GM20431 (cell line): ENCODE measurements around the gene HS3ST2.
"Not testable (repeated sequence)": the region's sequence is repeated elsewhere in the genome, so short reads cannot be mapped to it uniquely, and the experiment has no call there.

Experiments used
- in situ Hi-C: fragments of 300-500 bp; cut with MseI, MboI; formaldehyde crosslinking; loops from one replicate; pipeline ENCODE4 v1.15.0; 2020; ENCODE audit warnings: low sequenced_read_pairs; ENCODE audit not compliant: unreplicated experiment

HS3ST2 gene

DNA sequence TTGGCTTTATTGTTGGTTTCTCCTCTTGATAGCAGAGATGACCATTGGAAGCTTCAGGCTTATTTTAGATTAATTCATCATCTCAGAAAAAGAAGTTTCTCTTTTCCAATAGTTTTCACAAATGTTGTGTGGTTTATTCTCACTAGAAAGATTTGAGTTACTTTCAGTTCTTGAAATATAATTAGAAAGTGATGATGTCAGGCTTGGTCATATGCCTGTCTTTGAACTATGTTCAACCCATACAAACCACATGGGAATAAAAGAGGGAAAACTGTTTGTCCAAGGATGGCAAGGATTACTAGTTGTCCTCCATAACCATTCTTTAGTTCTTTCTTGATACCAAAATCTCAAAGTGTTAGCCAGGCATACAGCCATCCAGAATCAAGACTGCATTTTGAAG lies 3.7 kb upstream of the HS3ST2 start:
- in situ Hi-C loops, result no loop called here

DNA sequence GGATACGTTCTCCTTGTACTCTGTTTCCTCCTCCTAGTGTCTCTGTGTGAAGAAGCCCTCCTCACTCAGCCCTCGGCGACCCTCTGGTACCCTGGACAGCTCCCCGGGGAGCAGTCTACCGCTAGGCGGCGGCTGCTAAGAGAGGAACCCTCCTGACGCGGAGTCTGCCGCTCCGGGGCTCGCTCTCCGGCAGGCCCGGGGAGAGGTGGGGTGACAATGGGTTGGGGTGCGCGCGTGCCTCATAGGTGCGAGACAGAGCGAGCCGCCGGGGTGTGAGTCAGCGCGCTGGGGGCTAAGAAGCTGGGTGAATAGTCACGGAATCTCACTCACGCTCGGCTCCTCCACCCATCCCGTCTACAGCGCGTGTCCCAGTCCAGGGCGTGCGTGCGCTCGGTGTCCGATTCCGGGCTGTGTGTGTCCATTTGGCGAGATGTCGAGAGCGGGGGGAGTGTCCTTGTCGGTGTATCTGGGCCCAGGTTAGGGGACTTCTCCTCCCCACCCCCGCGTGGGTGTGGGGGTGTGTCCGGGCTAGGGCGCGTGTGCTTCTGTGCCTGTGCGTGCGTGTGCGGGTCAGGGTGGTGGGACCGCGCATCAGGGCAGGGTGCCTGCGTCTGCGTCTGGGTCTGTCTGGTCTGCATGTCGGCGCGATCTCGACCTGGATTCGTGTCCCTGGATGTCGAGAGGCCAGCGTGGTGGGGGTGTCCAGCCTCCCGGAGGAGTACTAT lies 577 bp upstream of the HS3ST2 start:
- in situ Hi-C loops, result no loop called here

DNA sequence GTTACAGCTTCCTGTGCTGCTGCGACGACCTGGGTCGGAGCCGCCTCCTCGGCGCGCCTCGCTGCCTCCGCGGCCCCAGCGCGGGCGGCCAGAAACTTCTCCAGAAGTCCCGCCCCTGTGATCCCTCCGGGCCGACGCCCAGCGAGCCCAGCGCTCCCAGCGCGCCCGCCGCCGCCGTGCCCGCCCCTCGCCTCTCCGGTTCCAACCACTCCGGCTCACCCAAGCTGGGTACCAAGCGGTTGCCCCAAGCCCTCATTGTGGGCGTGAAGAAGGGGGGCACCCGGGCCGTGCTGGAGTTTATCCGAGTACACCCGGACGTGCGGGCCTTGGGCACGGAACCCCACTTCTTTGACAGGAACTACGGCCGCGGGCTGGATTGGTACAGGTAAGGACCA lies 746 bp downstream of the HS3ST2 start:
- in situ Hi-C loops, result no loop called here

DNA sequence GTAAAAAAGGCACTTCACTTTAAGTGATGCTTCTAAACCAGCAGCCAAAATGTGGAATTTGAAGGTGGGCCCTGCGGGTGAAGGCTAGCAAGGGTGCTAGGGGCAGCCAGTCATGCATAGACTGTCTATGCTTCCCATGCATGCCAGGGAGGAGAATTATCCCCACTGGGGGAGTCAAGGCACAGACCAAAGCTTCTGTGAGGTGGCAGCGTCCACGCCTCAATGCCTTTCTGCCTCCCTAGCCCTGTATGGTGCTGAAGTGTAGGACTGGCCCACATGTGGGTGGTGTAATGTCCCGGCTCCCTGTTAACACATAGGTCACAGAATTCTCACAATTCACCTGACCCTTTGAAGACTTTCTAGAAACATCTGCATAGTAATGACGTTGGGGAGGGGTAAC lies 1.9 kb downstream of the HS3ST2 start:
- in situ Hi-C loops, result no loop called here

DNA sequence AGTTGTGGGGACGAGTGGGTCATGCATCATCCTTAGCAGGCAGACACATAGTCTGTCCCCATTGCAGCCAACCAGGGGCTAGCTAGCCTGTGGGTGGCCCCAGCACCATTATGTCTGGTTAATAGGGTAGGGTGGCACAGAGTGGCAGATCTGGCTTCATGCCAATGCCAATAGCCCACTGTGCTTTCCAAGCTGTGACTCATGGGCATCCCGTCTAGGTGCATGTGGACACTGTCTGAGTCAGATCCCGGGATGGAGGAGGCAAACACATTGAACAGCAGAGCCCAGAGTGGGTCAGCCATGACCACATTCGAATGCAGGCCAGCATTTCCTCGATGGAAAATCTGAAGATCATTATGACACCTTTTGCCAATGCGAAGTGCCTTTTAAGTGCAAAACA lies 2.5 kb downstream of the HS3ST2 start:
- in situ Hi-C loops, result no loop called here

DNA sequence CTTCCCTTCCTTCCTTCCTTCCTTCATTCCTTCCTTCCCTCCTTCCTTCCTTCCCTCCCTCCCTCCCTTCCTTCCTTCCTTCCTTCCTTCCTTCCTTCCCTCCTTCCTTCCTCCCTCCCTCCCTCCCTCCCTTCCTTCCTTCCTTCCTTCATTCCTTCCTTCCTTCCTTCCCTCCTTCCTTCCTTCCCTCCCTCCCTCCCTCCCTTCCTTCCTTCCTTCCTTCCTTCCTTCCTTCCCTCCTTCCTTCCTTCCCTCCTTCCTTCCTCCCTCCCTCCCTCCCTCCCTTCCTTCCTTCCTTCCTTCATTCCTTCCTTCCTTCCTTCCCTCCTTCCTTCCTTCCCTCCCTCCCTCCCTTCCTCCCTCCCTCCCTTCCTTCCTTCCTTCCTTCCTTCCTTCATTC lies 4.8 kb downstream of the HS3ST2 start:
- in situ Hi-C loops, result not testable (repeated sequence)

DNA sequence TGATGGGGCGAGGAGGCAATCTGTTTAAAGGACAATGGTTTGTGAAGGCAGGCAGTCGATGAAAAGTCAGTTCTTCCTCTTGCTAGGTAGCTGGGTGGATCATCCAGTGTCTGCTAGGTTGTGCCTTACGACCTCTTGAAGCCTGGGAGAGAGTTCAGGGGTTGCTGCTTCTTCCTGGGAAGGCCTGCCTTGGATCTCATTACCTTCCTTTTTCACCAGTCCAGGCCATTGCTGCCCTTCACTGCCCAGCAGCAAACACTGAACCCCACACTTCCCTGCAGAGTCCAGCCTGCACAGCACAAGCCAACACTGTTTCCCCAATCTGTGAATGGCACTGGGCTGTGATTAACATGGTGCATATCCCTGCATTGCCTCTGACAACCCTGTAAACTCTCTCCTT lies 24.7 kb downstream of the HS3ST2 start:
- in situ Hi-C loops, result no loop called here

DNA sequence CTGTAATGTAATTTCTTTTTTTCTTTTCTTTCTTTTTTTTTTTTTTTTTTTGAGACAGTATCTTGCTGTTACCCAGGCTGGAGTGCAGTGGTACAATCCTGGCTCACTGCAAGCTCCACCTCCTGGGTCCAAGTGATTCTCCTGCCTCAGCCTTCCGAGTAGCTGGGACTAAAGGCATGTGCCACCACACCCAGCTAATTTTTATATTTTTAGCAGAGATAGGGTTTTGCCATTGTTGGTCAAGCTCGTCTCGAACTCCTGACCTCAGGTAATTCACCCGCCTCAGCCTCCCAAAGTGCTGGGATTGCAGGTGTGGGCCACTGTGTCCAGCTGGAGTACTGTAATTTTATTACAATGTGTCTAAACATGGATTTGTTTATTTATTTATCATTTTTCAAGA lies 28.1 kb downstream of the HS3ST2 start:
- in situ Hi-C loops, result not testable (repeated sequence)

DNA sequence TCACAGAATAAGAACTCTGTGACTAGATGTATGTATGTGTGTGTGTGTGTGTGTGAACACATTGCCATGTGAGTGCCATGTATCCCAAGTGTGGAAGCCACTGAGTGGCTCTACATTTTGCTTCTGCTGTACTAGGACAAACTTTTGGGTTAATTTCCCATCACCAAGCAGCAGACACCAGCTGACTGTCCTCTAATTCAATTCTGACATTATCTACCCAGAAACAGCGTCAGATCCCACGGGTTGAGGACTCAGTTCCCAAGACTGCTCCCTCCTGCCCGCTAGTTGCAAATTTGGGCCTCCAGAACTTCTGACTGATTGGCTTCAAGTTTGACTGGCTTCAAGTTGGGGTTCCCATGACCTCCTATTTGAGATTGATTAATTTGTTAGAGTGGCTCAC lies 29.2 kb downstream of the HS3ST2 start:
- in situ Hi-C loops, result no loop called here

DNA sequence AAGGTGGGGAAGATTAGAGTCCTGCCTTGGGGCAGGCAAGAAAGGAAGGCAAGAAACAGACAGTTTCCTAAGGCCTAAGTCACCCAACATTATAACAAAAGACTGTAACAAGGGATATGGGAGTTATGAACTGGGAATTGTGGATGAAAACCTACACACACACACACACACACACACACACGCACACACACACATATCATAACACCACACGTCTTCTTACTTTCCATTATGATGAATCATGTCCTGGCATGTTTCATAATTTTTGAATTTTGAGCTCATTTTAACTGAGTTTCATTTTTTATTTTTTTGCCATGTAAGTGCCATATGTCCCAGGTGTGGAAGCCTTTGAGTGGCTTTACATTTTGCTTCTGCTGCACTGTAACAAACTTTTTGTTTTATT lies 29.9 kb downstream of the HS3ST2 start:
- in situ Hi-C loops, result no loop called here

DNA sequence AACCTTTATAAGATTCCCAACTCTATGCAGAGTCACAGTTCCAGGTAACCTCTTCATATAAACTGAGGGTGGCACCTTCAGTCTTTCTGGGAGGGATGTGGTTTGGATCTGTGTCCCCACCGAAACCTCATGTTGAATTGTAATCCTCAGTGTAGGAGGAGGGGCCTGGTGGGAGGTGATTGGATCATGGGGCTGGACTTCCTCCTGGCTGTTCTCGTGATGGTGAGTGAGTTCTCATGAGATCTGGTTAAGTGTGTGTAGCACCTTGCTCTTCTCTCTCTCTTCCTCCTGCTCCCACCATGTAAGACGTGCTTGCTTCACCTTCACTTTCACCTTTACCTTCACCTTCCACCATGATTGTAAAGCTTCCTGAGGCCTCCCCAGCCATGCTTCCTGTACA lies 30.5 kb downstream of the HS3ST2 start:
- in situ Hi-C loops, result no loop called here

DNA sequence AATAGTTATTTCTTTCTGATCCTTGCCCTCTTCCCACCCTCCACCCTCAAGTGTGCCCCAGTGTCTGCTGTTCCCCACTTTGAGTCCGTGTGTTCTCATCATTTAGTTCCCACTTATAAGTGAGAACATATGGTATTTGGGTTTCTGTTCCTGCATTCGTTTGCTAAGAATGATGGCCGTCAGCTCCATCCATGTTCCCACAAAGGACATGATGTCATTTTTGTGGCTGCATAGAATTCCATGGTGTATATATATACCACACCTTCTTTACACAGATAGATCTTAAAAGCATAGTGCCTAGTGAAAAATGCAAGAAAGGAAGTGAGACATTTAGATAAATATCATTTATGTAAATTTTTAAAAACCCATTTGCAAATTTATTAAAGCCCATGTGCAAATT lies 33.1 kb downstream of the HS3ST2 start:
- in situ Hi-C loops, result no loop called here

DNA sequence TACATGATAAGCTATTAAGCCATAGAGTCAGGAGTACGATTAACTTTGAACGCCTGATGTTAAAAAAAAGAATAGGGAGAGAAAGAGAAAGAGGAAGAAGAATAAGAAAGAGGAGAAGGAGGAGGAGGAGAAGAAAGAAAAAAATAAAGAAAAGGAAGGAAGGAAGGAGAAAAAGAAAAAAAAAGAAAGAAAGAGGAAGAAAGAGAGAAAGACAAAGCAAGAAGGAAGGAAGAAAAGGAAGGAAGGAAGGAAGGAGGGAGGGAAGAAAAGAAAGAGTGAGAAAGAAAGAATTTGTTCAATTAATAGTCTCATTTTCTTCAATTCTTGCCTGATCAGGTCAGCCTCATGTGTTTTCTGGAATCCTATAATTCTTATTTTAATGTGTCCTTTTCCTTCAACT lies 33.7 kb downstream of the HS3ST2 start:
- in situ Hi-C loops, result no loop called here

DNA sequence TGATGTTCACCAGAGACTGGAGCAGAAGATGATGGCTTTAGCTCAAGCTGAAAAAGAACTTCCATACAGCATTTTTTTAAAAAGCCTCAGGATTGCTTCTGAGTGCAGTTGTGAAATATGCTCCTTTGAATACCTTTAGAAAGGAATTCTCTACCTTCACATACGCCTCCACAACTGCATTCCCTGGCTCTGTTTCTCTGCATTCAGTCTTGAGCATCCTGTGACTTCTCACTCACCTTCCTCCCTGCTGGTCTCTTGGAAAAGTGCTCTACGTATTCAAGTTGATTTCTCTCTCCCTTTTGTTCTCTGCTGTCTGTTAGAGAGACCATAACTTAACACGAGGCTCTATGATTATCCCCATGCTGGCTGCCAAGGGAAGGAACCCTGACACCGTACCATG lies 34.5 kb downstream of the HS3ST2 start:
- in situ Hi-C loops, result no loop called here

DNA sequence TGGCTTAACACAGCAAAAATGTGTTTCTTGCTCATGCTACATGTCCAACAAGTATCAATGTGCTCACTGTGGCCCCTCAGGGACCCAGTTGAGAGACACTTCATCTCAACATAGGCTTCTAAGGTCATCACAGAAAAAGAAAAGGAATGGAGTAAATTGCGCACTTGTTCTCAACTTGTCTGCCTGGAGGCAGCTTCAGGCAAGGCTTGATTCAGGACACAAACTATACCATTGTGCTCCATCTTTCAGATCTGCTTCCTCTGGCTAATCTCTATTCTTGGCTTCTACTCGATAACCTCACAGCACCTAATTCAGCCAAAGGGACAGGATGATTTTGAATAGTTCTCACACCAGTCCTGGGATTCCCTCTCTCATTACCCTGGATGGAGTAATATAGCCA lies 35.6 kb downstream of the HS3ST2 start:
- in situ Hi-C loops, result no loop called here

DNA sequence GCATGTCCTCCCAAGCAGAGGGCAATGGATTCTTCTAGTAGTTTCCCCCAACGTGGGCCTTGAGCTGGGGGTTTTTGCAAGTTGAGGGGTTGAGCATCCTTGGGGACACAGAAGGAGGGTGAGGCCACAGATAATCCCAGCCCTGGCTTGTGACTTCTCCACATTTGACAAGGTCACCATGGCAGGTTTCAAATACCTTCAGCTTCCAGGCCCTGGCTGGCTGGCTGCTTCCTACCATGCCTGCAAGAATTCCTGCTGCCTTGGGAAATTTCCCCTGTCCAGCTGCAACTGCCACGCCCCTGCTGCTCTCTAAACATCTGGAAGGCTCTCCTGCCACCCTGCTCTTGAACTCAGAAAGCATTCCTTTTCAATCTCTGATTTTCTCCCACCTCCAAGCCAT lies 41.3 kb downstream of the HS3ST2 start:
- in situ Hi-C loops, result no loop called here

DNA sequence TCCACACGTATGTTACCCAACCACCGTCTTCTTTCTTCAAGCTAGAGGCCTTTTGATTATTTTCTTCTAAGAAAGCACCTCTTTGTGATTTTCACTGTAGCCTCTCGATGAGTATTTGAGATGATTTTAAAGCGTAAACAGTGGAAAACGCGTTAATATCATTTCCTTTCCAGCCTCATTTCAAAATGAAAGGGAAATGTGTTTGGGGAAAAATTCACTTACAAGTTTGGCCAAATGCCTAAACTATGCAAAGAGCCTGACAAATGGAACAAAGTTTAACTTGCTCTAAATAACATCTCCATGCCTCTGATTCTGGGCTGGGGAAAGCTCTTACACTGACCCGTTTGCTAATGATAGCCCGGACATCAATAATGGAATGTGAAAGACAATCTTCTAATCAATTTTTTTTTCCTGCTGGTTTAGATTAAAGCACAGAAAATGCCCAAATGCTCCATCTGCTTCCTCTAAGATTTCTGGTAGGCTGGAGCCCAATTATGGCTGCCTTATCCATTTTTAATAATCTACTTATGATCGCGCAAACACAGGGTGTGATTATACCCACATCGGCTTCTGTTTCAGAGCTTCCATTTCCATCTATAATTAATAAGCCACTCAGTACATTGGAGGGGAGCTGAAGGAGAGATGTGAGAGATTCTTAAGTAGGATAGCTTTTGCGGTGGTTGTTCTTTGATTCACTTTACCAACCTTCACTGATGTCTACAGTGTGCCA lies 43.5 kb downstream of the HS3ST2 start:
- in situ Hi-C loops, result no loop called here

DNA sequence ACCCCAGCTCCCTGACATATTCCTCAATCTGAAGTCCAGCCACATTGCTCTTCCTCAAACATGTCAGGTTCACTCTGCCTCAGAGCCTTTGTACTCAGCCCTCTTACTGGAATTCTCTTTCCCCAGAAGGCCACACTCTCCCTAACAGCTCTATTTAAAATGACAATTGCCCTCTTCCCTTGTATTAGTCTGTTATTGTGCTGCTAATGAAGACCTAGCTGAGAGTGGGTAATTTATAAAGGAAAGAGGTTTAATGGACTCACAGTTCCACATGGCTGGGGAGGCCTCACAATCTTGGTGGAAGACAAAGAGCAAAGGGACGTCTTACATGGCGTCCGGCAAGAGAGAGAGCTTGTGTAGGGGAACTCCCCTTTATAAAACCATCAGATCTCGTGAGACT lies 46.0 kb downstream of the HS3ST2 start:
- in situ Hi-C loops, result no loop called here

DNA sequence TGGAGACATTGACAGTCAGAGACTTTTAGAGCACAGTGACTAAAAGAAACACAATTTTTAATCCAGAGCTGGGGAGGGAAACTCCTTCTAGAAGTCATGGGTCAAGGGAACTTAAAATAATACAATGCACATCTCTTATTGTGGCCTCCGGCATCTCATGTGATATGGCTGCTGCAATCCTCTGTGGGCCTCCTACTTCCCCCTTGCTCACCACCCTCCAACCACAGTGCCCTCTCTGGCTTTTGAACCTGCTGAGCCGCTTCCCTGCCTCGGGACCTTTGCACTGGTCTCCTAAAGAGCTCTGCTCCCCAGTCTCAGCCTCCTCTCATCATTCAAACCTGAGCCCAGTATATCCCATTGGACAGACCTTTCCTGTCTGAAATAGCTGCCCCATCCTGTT lies 47.6 kb downstream of the HS3ST2 start:
- in situ Hi-C loops, result no loop called here

DNA sequence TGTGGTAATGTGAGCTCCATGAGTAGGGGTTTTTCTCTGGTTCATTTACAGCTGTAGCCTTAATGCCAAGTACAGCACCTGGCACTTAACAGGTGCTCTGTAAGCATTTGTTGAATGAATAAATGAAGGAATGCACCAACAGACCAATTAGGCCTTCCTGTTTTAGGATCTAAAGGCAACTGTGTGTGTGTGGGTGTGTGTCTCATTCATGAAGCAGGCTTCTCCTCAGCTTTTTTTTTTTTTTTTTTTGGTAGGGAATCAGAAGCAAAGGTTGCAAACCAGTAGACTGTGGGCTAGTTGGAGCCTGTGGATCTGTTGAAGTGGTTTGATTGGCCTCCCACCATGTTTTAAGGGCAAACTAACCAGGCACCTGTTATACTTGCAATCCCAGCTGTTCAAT lies 48.1 kb downstream of the HS3ST2 start:
- in situ Hi-C loops, result no loop called here

DNA sequence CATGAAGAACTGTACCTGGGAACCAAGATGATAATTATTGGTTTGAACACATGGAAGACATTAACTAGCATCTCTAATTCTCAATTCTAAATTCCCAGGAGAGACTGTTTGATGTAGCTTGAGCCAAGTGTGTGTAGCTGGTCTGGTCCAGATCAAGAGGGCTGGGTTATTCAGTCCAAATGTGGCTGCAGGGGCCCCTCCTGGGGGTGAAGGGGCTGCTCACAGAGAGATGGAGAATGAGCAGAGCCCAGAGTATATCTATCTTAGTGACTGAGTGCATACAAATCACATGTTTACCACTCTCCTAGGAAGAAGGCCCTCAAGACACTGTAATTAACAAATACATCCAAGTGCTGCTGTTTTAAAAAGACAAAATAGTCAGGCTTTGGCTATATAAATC lies 50.4 kb downstream of the HS3ST2 start:
- in situ Hi-C loops, result no loop called here

DNA sequence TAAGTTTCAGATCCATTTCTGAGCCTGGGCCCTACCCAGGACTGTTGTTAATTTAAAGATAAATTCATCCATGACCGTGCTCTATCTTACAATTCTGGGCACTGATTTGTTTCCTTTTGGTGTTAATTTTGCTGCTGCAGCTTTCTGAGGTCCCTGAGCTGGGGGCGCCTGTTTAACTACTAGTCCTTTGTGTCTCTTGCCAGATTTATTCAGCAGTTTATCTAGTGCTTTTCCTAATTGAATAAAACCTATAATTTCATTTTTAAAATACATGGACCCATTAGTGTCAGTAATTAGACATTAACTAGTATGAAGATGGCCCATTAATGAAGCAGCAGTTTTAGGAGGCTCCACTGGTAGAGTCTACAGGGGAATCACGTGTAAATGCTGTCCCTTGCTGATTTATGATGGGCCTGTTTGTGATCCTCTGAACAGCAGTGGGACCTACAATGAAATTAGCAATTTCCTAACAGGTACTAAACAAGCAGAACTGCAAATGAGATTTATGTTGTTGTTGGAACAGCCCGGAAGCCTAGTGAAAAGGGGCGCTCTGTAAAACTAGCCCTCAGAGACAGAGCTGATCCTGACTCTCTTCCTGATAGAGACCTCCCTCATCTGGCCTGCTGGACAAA lies 54.7 kb downstream of the HS3ST2 start:
- in situ Hi-C loops, result no loop called here
